IPS-11a (cell line): Measurements from ENCODE around the gene LIN7B.
A peak's percentile ranks its signal among the peaks of the same experiment; 100 is the strongest.

Experiments
- H3K4me3 ChIP-seq: one replicate; pipeline ENCODE4 v1.5.1; 2013; ENCODE audit warnings: low read depth, low read length, control low read depth

LIN7B gene

DNA sequence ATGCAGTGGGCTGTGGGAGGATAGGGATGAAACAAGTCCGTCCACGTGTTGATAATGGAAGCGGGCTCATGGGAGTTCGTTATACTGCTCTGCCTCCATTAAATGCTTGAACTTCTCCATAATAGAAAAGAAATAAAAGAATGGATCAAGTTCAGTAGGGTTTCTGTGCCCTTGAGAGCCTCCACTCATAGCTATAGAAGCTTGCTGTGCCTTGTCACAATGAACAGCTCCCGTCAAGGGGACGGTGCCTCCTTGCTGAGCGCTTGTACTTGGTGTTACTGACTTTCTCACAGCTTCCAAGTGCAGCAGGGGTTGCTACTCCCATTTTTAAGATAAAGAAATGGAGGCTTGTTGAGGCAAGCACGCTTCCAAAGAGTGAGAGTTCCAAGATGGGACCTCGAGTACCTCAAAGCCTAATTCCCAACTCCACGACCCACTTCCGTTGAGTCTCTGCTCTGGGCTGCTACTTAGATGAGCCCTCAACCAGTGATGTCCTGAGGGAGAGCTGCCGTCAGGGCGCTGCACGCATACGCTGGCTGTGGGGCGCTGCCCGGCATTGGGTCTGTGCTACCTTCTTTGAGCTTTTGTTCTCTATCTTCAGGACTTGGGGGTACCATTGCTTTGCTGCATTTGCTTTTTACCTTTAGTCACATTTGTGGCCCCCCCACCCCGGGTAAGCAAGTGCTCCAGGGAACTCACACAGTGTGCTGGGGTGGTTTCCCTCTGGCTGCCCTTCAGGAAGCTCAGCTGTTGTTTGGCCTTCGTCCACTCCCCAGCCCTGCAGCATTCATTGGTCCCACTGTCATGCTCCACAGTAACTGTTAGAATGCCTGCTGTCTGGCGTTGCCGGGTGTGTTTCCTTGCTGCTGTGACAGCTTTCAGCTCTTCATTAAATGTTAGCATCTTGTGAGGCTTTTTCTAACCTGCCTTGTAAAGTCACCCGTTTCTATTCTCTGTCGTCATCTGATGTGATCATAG, 19.4 kb upstream of the LIN7B start:
- H3K4me3 ChIP-seq = no peak overlapping the region

DNA sequence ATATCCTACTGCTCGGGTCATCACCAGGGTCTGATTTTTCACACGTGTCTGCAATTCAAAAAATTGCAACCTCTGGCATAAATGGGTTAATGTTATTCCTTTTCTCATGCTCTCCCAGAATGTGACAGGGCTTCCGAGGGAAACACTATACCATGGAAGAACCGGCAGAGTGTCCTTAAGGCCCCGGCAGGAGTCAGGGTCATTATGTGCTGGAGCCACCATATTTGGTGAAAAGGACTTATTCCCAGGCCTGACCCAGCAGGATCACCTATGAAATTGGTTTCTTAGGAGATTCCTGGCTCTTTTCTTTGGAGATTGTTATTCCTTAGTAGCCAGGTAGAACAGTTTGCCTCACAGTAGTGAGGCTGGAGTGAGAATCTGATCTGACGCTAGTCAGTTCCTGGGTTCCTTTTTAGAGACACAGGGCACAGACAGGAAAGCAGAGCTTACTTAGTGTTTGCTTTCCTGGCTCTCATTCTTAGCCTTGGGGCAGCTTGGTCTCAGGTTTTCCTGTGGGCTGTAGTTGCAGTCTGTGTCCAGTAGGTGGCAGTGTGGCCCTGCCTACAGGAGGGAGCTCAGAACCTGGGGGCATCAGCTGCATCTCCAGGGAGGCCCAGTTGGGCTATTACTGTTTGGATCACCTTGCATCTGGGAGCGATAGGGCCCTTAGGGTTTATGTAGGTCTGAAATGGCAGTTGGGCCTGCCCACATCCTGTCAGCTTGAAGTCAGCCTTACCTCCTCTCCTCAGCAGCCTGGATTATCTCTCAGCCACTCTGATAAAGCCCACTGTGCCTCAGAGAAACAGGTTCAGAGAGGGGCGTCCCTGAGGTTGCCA, 16.5 kb upstream of the LIN7B start:
- H3K4me3 ChIP-seq = no peak overlapping the region

DNA sequence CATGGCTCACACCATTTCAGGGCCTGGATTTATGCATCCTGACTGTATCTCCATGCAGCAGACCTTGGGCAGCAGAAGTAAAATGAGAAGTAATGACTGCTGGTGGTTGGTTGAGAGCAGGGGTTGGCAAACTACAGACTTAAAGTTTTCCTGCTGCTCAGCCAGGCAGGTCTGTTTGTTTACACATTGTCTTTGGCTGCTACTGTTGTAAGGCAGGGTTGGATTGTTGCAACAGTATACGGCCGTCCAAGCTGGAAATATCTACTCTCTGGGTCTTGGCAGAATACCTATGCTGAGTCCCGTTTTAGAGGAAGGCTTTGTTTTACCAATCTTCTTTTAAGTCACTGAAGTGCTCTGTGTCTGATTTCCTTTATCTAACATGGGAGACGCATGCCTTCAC, 15.4 kb upstream of the LIN7B start:
- no peak overlapping the region for H3K4me3 ChIP-seq

DNA sequence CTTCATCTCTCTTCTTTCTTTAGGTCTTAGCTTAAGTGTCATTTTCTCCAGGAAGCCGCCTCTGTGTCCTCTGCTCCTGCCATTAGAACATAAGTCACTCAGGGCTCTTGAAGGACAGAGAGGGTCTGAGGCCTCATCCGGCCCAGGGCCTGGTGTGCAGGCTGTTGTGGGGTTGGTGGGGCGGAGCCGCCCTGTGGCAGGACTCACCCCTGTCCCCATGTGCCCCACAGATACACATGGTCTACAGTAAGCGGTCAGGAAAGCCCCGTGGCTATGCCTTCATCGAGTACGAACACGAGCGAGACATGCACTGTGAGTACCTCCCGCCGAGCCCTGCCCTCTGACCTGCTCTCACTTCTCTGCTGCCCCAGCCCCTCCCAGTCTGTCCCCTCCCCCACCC, 13.0 kb upstream of the LIN7B start:
- no peak overlapping the region for H3K4me3 ChIP-seq

DNA sequence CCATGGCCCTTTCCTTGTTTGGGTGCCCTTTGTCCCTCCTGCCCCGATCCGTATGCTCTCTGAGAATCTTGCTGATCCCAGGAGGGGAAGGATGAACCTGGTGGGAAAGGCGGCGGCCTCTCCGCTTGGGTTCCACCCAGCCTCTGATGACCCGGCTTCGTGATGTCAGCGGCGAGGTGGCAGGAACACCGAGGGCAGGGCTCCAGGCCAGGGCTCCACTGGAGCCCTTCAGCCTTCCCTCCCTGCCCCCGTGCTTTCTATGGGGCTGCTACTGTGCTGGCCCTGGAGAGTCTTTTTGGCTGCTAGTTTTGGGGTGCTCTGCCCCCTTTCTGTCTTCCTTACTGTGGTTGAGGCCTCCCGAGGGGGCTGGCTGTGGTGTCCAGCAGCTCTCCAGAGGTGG, 11.9 kb upstream of the LIN7B start:
- no peak overlapping the region for H3K4me3 ChIP-seq

DNA sequence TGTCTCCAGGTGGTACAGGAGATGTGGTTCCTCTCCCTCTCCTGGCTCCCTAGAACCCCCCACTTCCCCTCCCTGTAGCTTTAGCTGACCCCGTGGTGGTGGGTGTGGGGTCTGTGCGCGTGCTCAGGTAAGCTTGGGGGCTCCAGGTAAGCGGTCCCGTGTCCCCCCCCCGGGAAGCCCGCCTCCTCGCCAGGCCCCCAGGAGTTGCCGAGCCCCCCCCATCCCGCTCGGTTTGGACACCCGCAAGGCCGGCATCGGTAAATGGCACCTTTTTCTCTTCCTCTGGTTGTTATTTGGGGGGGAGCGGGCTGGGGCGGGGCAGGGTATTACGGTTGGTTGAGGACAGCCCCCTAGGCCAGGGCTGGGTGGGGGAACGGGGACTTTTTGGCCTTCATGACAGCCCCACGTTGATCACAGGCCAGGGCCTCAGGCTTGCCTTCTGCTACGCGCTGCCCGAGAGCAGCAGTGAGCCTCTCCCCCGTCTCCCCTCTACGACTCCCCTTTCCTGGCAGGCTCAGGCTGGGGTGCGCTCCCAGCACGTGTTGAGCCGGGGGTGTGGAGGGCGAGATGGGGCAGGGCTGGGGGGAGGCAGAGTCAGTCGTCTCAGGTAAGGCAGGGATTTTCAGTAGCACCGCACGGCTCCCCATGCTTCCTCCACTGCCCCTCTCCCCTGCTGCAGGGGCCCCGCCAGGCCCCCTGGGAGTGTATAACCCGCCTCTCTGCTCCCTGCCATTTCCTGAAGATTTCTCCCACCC, 10.7 kb upstream of the LIN7B start:
- H3K4me3 ChIP-seq = no peak overlapping the region

DNA sequence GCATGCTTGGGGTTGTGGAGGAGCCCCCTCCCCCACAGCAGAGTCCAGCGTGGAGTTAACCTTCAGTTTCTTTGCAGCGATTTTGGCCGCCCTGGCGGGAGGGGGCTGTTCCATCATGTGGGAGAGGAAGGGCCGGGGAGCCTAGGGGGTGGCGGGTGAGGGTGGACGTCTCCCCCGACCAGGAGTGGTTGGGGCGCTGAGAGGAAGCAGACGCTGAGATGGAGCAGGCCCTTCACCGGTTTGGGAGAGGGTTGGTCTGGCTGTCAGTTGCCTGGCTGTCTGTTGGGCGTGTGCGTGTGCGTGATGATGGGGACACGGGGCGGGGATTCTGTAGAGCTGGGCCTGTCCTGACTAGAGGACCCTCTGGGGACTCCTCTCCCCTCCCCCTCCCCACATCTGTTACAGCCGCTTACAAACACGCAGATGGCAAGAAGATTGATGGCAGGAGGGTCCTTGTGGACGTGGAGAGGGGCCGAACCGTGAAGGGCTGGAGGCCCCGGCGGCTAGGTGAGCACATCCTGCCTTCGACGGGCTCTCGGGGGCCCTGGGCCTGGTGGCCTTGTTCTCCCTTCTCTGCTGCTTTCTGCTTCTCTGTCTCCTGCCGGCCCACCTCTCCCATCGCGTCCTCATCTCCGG, 9.8 kb upstream of the LIN7B start:
- no peak overlapping the region for H3K4me3 ChIP-seq

DNA sequence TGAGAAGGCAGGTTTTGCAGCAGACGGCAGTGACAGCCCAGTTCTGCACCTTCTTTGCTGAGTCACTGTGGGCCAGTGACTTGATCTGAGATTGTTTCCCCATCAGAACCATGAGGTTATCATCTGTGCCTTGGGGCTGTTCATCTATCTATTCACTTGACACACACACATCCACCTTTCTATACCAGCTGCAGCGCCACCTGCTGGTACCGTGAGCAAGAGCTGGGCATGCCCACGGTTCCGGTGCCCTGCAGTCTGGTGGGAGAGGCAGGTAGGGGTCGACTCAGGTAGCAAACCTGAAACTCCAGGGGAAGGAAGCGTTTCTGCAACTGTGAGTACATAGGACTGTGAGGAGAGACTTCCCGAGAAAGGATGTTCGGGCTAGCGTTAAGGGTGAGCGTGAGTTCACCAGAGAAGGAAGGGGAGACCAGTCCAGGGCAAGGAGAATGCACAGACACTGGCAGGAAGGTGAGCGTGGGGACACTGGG, 7.5 kb upstream of the LIN7B start:
- no peak overlapping the region for H3K4me3 ChIP-seq

DNA sequence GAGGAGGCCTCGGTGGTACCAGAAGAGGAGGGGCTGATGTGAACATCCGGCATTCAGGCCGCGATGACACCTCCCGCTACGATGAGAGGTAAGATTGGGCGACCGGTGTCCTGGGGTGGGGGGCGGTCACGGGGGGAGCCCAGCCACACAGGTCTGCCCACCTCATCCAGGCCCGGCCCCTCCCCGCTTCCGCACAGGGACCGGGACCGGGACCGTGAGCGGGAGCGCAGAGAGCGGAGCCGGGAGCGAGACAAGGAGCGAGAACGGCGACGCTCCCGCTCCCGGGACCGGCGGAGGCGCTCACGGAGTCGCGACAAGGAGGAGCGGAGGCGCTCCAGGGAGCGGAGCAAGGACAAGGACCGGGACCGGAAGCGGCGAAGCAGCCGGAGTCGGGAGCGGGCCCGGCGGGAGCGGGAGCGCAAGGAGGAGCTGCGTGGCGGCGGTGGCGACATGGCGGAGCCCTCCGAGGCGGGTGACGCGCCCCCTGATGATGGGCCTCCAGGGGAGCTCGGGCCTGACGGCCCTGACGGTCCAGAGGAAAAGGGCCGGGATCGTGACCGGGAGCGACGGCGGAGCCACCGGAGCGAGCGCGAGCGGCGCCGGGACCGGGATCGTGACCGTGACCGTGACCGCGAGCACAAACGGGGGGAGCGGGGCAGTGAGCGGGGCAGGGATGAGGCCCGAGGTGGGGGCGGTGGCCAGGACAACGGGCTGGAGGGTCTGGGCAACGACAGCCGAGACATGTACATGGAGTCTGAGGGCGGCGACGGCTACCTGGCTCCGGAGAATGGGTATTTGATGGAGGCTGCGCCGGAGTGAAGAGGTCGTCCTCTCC, 6.3 kb upstream of the LIN7B start:
- no peak overlapping the region for H3K4me3 ChIP-seq

DNA sequence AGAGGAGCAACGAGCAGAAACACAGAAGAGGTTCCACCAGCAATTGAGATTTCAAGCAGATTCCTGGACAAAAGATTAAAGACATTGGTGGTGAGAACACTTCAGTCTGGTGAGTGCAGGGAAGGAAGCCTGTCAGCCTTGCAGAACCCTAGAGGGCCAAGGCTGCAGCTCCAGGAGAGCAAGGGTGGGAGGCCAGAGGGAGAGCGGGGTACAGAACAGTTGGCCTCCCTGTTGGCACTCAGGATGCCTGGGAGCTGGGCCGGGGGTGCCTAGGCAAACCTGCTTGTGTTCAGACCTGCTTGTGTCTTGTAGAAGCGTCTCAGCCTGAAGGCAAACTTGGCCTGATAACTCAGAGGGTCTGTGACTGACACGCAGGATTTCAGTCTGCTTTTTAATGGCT, 5.1 kb upstream of the LIN7B start:
- H3K4me3 ChIP-seq = no peak overlapping the region

DNA sequence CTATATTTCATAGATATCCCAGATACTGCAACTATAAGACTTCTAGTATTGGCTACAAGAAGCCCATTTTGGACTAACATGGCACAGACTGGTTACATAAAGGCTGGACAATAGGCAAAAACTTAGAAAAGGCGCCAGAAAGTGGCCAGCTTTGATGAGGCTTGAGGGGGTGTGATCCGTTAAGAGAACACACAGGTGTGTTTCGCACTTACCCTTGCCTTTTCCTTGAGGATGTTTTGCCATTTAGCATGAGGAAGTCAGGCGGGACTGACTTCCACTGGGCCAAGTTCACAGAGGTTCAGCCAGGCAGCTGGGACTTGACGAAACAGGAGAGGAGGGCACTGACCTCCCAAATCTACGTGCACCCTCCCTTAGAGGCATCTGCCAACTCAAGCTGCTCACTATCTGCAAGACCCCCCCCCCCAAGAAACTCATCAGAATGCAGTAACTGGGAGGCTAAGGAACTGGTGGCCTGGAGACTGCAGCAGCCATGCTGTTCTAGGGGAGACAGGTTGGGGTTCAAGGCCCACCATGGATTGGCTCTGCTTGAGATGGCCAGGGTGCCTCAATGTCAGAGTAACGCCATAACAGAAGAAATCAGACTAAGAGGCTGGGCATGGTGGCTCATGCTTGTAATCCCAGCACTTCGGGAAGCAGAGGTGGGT, 4.5 kb upstream of the LIN7B start:
- no peak overlapping the region for H3K4me3 ChIP-seq

DNA sequence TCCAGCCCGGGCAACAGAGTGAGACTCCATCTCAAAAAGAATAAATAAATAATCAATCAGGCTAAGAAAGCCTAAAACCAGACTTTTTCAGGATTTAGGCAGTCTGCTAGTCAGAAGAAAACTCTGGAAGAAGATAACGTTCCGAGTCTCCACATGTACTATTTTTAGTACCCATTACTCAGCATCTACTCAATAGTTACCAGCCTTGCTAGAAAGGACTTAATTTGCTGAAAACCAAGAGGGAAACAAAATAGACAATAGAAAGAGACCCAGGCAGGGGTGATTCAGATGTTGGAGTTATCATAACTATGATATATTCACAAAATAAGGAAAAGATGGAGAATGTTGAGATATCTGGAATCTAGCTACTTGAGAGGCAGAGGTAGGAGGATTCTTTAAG, 3.6 kb upstream of the LIN7B start:
- no peak overlapping the region for H3K4me3 ChIP-seq

DNA sequence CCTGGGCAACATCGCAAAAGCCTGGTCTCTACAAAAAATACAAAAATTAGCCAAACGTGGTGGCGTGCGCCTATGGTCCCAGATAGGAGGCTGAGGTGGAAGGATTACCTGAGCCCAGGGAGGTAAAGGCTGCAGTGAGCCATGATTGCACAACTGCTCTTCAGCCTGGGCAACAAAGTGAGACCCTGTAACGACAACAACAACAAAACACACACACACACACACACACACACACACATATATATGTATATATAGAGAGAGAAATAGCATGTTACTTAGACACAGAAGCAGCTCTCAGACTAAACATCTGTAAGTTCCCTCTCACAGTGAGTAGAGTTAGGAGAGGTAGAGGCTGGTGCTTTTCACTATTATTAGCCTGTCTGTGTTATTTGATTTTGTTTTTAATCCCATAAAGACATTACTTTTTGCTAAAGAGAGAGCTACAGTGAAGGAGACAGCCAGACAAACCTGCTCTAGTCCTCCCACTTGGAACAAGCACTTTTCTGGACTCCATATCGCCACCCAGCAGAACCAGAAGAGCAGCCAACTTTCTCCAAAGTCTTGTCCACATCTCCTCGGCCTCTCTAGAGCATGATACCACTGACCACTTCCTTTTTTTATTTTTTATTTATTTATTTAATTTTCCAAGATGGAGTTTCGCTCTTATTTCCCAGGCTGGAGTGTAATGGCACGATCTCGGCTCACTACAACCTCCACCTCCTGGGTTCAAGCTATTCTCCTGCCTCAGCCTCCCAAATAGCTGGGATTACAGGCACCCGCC, 2.8 kb upstream of the LIN7B start:
- H3K4me3 ChIP-seq = no peak overlapping the region

DNA sequence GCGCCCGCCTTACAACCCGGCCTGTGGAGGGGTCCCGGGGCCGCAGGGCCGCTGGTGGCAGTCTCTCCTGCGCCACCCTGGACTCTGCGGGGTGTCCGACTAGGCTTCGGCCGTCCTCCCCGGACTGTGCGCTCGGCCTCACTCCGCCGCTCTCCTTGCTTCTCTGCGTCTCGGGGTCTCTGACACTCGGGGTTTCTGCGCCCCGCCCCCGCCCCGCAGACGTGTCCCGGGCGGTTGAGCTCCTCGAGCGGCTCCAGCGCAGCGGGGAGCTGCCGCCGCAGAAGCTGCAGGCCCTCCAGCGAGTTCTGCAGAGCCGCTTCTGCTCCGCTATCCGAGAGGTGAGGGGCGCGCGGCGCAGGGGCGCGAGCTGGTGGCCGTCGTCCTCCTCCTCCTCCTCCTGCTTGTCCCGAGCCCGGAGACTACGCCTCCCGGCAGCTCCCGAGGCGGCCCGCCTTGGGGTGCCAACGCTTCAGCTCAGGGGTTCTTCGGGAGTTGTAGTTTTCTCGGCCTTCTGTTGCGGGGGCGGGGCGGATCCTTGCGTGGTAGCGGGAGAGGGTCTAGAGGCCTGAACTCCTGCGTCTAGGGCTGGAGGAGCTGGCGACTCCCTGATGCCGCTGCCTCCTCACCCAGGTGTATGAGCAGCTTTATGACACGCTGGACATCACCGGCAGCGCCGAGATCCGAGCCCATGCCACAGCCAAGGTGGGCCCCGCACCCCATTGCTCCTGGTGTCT, 627 bp downstream of the LIN7B start:
- H3K4me3 ChIP-seq = peak overlapping the region; percentile 58

DNA sequence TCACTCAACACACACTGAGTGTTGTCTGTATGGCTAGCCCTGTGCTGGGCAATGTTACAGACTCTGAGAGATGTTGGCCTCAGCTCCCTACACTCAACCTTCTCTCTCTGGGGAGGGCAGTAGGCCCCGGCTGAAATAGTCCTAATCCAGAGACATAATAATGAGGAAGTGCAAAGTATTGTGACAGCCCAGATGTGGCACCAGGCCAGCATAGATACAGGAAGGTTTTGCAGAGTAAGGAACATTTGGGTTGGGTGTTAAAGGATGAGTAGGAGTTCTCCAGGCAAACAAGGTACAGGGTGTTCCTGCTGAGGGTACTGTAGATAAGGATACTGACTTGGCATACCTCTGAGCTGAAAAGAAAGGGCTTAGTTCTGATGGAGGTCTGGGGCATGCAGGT, 2.4 kb downstream of the LIN7B start:
- H3K4me3 ChIP-seq = no peak overlapping the region

DNA sequence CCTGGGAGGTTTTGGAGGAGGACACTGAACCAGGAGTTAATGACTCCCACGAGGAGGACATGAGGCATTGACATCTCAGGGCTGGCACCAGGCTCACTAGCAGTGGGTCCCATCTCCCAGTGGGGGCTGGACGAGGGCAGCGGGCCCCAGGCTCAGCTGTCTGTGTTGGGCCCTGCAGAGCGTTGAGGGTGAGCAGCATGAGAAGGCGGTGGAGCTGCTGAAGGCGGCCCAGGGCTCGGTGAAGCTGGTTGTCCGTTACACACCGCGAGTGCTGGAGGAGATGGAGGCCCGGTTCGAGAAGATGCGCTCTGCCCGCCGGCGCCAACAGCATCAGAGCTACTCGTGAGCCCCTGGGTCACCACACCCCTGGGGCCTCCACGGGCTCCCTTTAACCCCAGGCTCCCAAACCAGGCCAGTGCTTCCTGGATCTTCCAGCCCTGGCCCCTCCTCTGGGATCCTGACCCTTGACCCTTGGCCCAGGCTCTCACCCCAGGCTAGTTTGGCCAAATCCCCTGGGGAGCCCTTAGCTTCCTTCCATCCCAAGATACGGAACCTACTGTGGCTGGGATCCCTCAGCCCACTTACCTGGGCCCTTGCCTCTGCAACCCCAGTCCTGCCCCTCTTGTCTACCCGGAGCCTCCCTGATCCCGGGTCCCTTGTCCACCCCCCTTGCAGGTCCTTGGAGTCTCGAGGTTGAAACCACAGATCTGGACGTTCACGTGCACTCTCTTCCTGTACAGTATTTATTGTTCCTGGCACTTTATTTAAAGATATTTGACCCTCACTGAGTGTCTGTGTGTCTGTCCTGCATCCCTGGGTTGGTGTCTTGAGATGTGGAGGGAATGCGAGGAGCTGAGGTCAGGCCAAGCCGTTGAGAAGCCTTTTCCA, 3.8 kb downstream of the LIN7B start:
- peak overlapping the region; percentile 72 for H3K4me3 ChIP-seq
